GM12878 (cell line): ENCODE measurements around the gene DHX57. TPM values are rescaled to one million over a fixed set of nuclear protein-coding genes. Genes with fewer than 3 reads are reported as not detected.

Experiments
- ATAC-seq: fragments of 200-7000 bp; cut with Tn5 transposase; 3 replicates; pipeline ENCODE4 v1.9.1; 2020; ENCODE audit warnings: mild to moderate bottlenecking, moderate library complexity
- BruUV-seq: library from RNA; stranded (reverse); fragments of 400-500 nt; replicated peaks from 2 replicates; lab custom pipeline; 2021; lab: Mats Ljungman, UMichigan
- CTCF ChIA-PET: fragments of 300-600 bp; sonication (Branson Sonifier 250); formaldehyde crosslinking; extraction: SDS; loops from one replicate; lab custom pipeline; 2021; ENCODE audit warnings: inconsistent platforms; lab: Yijun Ruan, JAX
- POLR2A ChIA-PET: fragments of 350-600 bp; formaldehyde crosslinking; extraction: SDS; loops from one replicate; lab custom pipeline; 2021; ENCODE audit warnings: inconsistent platforms; lab: Charles Lee
- RAD21 ChIA-PET: fragments of 300-600 bp; sonication (Branson Sonifier 250); formaldehyde crosslinking; loops from one replicate; lab custom pipeline; 2023; ENCODE audit warnings: antibody characterized with exemption; ENCODE audit not compliant: unreplicated experiment; lab: Charles Lee
- SMC1A ChIA-PET: fragments of 300-600 bp; sonication (Branson Sonifier 250); formaldehyde crosslinking; loops from one replicate; lab custom pipeline; 2023; ENCODE audit not compliant: unreplicated experiment, uncharacterized antibody; lab: Charles Lee
- DNase-seq: peaks from one replicate; pipeline ENCODE4 v3.0.0-alpha.2; 2011; ENCODE audit warnings: low read depth, low spot score
- FAIRE-seq: peaks from 3 replicates; lab custom pipeline; 2011; peaks lifted over from hg19 to GRCh38; lab: Jason Lieb, UNC
- H2AFZ ChIP-seq: 2 replicates; pipeline ENCODE4 v1.6.0; 2011; ENCODE audit warnings: low read depth, low read length, control low read depth; ENCODE audit not compliant: control insufficient read depth
- H3K27ac ChIP-seq: 2 replicates; pipeline ENCODE4 v1.5.1; 2011; ENCODE audit warnings: control low read depth; ENCODE audit not compliant: control insufficient read depth, insufficient read depth
- H3K27me3 ChIP-seq, 2 experiments: replicated peaks in 1 of 2; 2 replicates each; pipeline versions ENCODE4 v1.6.0 to v1.6.1; 2011; ENCODE audit warnings: low read length in 1 of 2; ENCODE audit not compliant: control insufficient read depth in 2 of 2, insufficient read depth in 2 of 2
- H3K36me3 ChIP-seq, 2 experiments: 2 replicates each; pipeline ENCODE4 v1.5.1; 2011; ENCODE audit warnings: low read length in 1 of 2; ENCODE audit not compliant: control insufficient read depth in 2 of 2, insufficient read depth in 2 of 2
- H3K4me1 ChIP-seq: 2 replicates; pipeline ENCODE4 v1.6.1; 2011; ENCODE audit warnings: mild to moderate bottlenecking, low read length, moderate library complexity, mixed read lengths; ENCODE audit not compliant: control insufficient read depth, insufficient read depth
- H3K4me2 ChIP-seq: 2 replicates; pipeline ENCODE4 v1.6.0; 2011; ENCODE audit warnings: control low read depth; ENCODE audit not compliant: control insufficient read depth, insufficient read depth
- H3K4me3 ChIP-seq: fragments of 200-600 bp; sonication (generic); 2 replicates; pipeline ENCODE4 v1.5.1; 2016
- H3K79me2 ChIP-seq: 2 replicates; pipeline ENCODE4 v1.6.0; 2011; ENCODE audit warnings: low read length; ENCODE audit not compliant: control insufficient read depth, insufficient read depth
- H3K9ac ChIP-seq: 2 replicates; pipeline ENCODE4 v1.8.0; 2011; ENCODE audit warnings: low read length, control low read depth, mixed read lengths; ENCODE audit not compliant: control insufficient read depth, insufficient read depth
- H3K9me3 ChIP-seq: replicated peaks from 3 replicates; pipeline ENCODE4 v1.5.1; 2011; ENCODE audit warnings: mild to moderate bottlenecking, low read length; ENCODE audit not compliant: control insufficient read depth, insufficient read depth
- H4K20me1 ChIP-seq: 2 replicates; pipeline ENCODE4 v1.6.0; 2011; ENCODE audit not compliant: control insufficient read depth, insufficient read depth
- FOXK2 ChIP-seq: fragments of 450-650 bp; IDR thresholded peaks from 2 replicates; pipeline ENCODE4 v1.6.1; 2017; ENCODE audit warnings: mild to moderate bottlenecking, moderate library complexity
- GATAD2B ChIP-seq: fragments of 450-650 bp; conservative IDR thresholded peaks from 2 replicates; pipeline ENCODE4 v1.6.1; 2017; ENCODE audit warnings: low read depth, mild to moderate bottlenecking, moderate library complexity
- HCFC1 ChIP-seq: fragments of 150-350 bp; IDR thresholded peaks from 2 replicates; pipeline ENCODE4 v1.6.1; 2014; ENCODE audit warnings: low read length
- HDGF ChIP-seq: fragments of 450-650 bp; IDR thresholded peaks from 2 replicates; pipeline ENCODE4 v1.6.1; 2016; ENCODE audit warnings: antibody characterized with exemption
- IKZF2 ChIP-seq, 2 experiments: fragments of 450-650 bp; IDR thresholded peaks; 2 replicates each; pipeline ENCODE4 v1.6.1; 2017; ENCODE audit warnings: mild to moderate bottlenecking in 2 of 2, moderate library complexity in 2 of 2
- KAT2A ChIP-seq: conservative IDR thresholded peaks from 2 replicates; pipeline ENCODE4 v1.6.1; 2011; ENCODE audit warnings: low read depth, low read length; ENCODE audit not compliant: control insufficient read depth
- KDM1A ChIP-seq: fragments of 200-600 bp; sonication (generic); IDR thresholded peaks from 2 replicates; pipeline ENCODE4 v1.6.1; 2016; ENCODE audit warnings: borderline replicate concordance
- MTA2 ChIP-seq: fragments of 450-650 bp; IDR thresholded peaks from 2 replicates; pipeline ENCODE4 v1.6.1; 2016; ENCODE audit warnings: low read depth, mild to moderate bottlenecking, moderate library complexity
- SIN3A ChIP-seq: IDR thresholded peaks from 2 replicates; pipeline ENCODE4 v1.6.1; 2012; ENCODE audit warnings: low read depth, low read length, improper control_type of control experiment
- SIX5 ChIP-seq: IDR thresholded peaks from 2 replicates; pipeline ENCODE4 v1.6.1; 2011; ENCODE audit warnings: mild to moderate bottlenecking, low read depth, low read length, moderate library complexity; ENCODE audit not compliant: severe bottlenecking
- SP1 ChIP-seq: IDR thresholded peaks from one replicate; pipeline ENCODE4 v1.6.1; 2011; ENCODE audit warnings: low read depth, low read length
- SRF ChIP-seq, 2 experiments: IDR thresholded peaks; 2 replicates each; pipeline ENCODE4 v1.6.1; 2011; ENCODE audit warnings: low read depth in 2 of 2, low read length in 2 of 2, mild to moderate bottlenecking in 1 of 2, moderate library complexity in 1 of 2
- TAF1 ChIP-seq: IDR thresholded peaks from 2 replicates; pipeline ENCODE4 v1.6.1; 2011; ENCODE audit warnings: mild to moderate bottlenecking, low read depth, low read length, borderline replicate concordance
- YY1 ChIP-seq: IDR thresholded peaks from 2 replicates; pipeline ENCODE4 v1.6.1; 2011; ENCODE audit warnings: low read depth, mild to moderate bottlenecking, low read length
- ZBED1 ChIP-seq: IDR thresholded peaks from 2 replicates; pipeline ENCODE4 v1.6.1; 2016; ENCODE audit warnings: borderline replicate concordance
- ZNF622 ChIP-seq: fragments of 450-650 bp; IDR thresholded peaks from 2 replicates; pipeline ENCODE4 v1.6.1; 2017; ENCODE audit warnings: mild to moderate bottlenecking, inconsistent platforms
- WGBS: methylation state at CpG from one replicate; pipeline ENCODE4 v1.1.6; 2016; ENCODE audit warnings: low lambda C conversion rate; ENCODE audit not compliant: insufficient replicate concordance, insufficient coverage; ENCODE audit errors: missing lambda C conversion rate; 5-methylcytosine and 5-hydroxymethylcytosine counted together
- in situ Hi-C: fragments of 300-500 bp; cut with MboI; formaldehyde crosslinking; loops from 9 replicates; pipeline ENCODE4 v1.14.3; 2018; ENCODE audit warnings: mixed read lengths
- intact Hi-C: fragments of 100-400 bp; cut with micrococcal nuclease; formaldehyde crosslinking; loops from one replicate; pipeline ENCODE4 v1.14.2; 2022; ENCODE audit not compliant: unreplicated experiment
- polyA plus RNA-seq, 11 experiments: library from polyadenylated mRNA; depleted of rRNA in 4 of 11; unstranded in 6 of 11; stranded (reverse) in 5 of 11; fragments of >200 nt; fragmentation: Nextera tagmentation in 4 of 11; fragmentation: Illumina TruSeq in 1 of 11; extraction: Ambion mirVana in 4 of 11; extraction: Trizol in 1 of 11; gene quantifications; 1 replicate in 1 of 11; 2 replicates in 10 of 11; pipeline versions ENCODE4 v1.2.1 to v1.2.3, GENCODE V29; 2011 to 2016; ENCODE audit warnings: inconsistent platforms in 2 of 11, missing spikeins in 2 of 11, low read depth in 1 of 11
- total RNA-seq, 4 experiments: library from RNA; depleted of rRNA in 3 of 4; stranded (reverse); fragments of >200 nt in 3 of 4; fragmentation: Illumina TruSeq in 1 of 4; extraction: Trizol in 1 of 4; gene quantifications; 2 replicates each; pipeline versions ENCODE4 v1.2.1 to v1.2.3, GENCODE V29; 2013 to 2021
- TF ChIP-seq, protein P1 (sequence below): IDR thresholded peaks from 2 replicates; pipeline ENCODE4 v1.6.1; 2011; ENCODE audit warnings: low read depth, mild to moderate bottlenecking, low read length, moderate library complexity, borderline replicate concordance; ENCODE audit errors: extremely low read depth
- TF ChIP-seq, protein P2 (sequence below): fragments of 450-650 bp; formaldehyde crosslinking; IDR thresholded peaks from 2 replicates; pipeline ENCODE4 v1.4.0; 2022; ENCODE audit warnings: mild to moderate bottlenecking, moderate library complexity

DHX57 gene
- total and polyA plus RNA-seq, 10 of the 15 experiments (the other 5 are each of a cell fraction or from before 2014, with no cell fraction given), result 6.5 to 18.0 (median 15.8) TPM

DNA sequence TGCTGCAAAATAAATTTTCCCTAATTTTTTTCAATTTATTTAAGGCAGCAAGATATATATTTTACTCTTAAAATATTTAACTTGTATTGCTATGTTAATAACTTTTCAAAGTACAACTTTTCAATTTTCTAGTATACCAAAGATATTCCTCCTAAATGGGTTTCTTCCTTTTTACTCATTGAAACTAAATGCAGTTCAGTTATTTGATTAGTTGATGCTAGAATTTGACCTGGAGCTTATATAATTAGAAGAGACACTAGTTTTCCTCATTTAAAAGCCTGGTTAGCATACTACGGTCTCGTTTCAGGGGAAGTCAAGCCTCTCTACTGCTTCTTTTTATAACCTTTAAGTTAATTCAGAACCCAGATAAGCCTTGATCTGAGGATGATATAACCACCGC, 13.8 kb upstream of the DHX57 start, which contains the start of gene ARHGEF33:
TSS of gene ARHGEF33 (plus strand) at position 301 of the 400 bp plus-strand sequence. CDS start 29,573 bp downstream, outside the sequence.
- intact Hi-C loops (no loop called here), in situ Hi-C loops (no loop called here)
- Histone ChIP-seq H4K20me1 (no peaks in the 10 kb centered on the region), H3K36me3 (no peaks in the 10 kb centered on the region), H3K79me2 (no peaks in the 10 kb centered on the region), H3K27ac (no peak within 1 kb of the TSS), H3K9ac (no peak within 1 kb of the TSS), H3K27me3 (no peaks in the 10 kb centered on the region), H3K4me3 (no peak within 1 kb of the TSS), H3K9me3 (no peaks in the 10 kb centered on the region), H3K4me2 (no peak within 1 kb of the TSS), H2AFZ (no peak within 1 kb of the TSS), H3K4me1 (no peaks in the 10 kb centered on the region)
- DNase-seq (no peak), ATAC-seq (no peak), FAIRE-seq (no peak)
- WGBS, result 64% methylated on average over 3 of the region's 3 CpGs
- ChIA-PET POLR2A (interaction anchor here (0.6 kb wide), 1 partner anchor 222 kb away, joined by 7 read pairs; no protein-coding TSS in a partner anchor), RAD21 (no interaction called here), SMC1A (no interaction called here), CTCF (no interaction called here)
- no peak for TF ChIP-seq FOXK2
- TF ChIP-seq KAT2A, result no peak
- TF ChIP-seq ZNF622, result no peak
- TF ChIP-seq, protein P1, sequence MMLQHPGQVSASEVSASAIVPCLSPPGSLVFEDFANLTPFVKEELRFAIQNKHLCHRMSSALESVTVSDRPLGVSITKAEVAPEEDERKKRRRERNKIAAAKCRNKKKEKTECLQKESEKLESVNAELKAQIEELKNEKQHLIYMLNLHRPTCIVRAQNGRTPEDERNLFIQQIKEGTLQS, result no peak
- TF ChIP-seq SIN3A, result no peak
- TF ChIP-seq HDGF, result no peak
- no peak for TF ChIP-seq HCFC1
- no TSS peak for BruUV-seq

DNA sequence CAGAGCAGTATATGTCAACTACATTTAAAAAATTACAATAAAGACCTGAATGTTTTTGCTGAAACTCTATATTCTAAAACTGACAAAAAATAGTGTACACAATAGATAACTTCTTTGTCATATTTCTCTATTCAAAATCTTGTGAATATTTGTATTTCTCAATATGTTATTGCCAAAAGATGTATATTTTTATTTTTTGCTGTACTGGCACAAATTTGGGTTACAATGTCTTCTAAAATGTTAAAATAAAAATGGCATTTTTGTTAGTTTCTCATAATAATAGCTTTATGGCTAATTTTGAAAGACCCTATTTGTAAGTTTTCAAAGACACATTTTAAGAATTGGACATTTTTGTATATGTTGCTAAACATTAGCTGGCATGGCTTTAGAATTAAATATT, 13.3 kb upstream of the DHX57 start:
- FAIRE-seq, result no peak
- TF ChIP-seq ZBED1 (no peak), IKZF2 (IDR thresholded peaks at IDR 0.05) (no peak), SP1 (no peak), KDM1A (no peak), MTA2 (no peak), GATAD2B (no peak), SRF (IDR thresholded peaks at IDR 0.05; ENCODE audit: low read depth in 2 of 2, low read length in 2 of 2) (no peak), YY1 (no peak), TAF1 (no peak), SIX5 (no peak)
- TF ChIP-seq, protein P2, sequence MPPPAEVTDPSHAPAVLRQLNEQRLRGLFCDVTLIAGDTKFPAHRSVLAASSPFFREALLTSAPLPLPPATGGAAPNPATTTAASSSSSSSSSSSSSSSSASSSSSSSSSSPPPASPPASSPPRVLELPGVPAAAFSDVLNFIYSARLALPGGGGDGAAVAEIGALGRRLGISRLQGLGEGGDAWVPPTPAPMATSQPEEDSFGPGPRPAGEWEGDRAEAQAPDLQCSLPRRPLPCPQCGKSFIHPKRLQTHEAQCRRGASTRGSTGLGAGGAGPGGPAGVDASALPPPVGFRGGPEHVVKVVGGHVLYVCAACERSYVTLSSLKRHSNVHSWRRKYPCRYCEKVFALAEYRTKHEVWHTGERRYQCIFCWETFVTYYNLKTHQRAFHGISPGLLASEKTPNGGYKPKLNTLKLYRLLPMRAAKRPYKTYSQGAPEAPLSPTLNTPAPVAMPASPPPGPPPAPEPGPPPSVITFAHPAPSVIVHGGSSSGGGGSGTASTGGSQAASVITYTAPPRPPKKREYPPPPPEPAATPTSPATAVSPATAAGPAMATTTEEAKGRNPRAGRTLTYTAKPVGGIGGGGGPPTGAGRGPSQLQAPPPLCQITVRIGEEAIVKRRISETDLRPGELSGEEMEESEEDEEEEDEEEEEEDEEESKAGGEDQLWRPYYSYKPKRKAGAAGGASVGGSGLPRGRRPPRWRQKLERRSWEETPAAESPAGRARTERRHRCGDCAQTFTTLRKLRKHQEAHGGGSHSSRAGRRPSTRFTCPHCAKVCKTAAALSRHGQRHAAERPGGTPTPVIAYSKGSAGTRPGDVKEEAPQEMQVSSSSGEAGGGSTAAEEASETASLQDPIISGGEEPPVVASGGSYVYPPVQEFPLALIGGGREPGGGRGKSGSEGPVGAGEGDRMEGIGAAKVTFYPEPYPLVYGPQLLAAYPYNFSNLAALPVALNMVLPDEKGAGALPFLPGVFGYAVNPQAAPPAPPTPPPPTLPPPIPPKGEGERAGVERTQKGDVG (CRISPR knock-in tag), result no peak

More for the DNA sequence above, 13.3 kb upstream of the DHX57 start:
- Histone ChIP-seq H3K9ac (no peak overlapping the region), H3K4me1 (no peaks in the 10 kb centered on the region), H3K9me3 (no peaks in the 10 kb centered on the region), H3K79me2 (no peaks in the 10 kb centered on the region), H3K27me3 (no peaks in the 10 kb centered on the region), H4K20me1 (no peaks in the 10 kb centered on the region), H3K27ac (no peak overlapping the region), H2AFZ (no peak overlapping the region), H3K4me2 (no peak overlapping the region), H3K36me3 (no peaks in the 10 kb centered on the region), H3K4me3 (no peak overlapping the region)
- ChIA-PET RAD21 (no interaction called here), POLR2A (no interaction called here), SMC1A (no interaction called here), CTCF (no interaction called here)
- DNase-seq (no peak), ATAC-seq (no peak)
- BruUV-seq, result no TSS peak
- in situ Hi-C loops (no loop called here), intact Hi-C loops (no loop called here)
